Progenitor cell of endocrine pancreas (in vitro differentiated cells): ENCODE results near the gene CRYZL1. TPM values are rescaled to one million over a fixed set of nuclear protein-coding genes. Genes with fewer than 3 reads are reported as not detected.

Experiments used
- DNase-seq: peaks from one replicate; pipeline ENCODE4 v3.0.0; 2021; ENCODE audit warnings: low spot score; ENCODE audit not compliant: unreplicated experiment
- H3K27ac Mint-ChIP-seq: 2 replicates; pipeline ENCODE4 v1.8.0; 2021; ENCODE audit warnings: mild to moderate bottlenecking, moderate library complexity, mixed read lengths
- H3K27me3 Mint-ChIP-seq: 2 replicates; pipeline ENCODE4 v1.8.0; 2021; ENCODE audit warnings: mixed read lengths
- H3K36me3 Mint-ChIP-seq: 2 replicates; pipeline ENCODE4 v1.8.0; 2022; ENCODE audit warnings: mixed read lengths; ENCODE audit not compliant: insufficient read depth
- H3K4me1 Mint-ChIP-seq: 2 replicates; pipeline ENCODE4 v1.8.0; 2021; ENCODE audit warnings: low read depth, mixed read lengths
- H3K4me3 Mint-ChIP-seq: 2 replicates; pipeline ENCODE4 v1.8.0; 2021; ENCODE audit warnings: low read depth, mild to moderate bottlenecking, moderate library complexity, mixed read lengths
- H3K9me3 Mint-ChIP-seq: 2 replicates; pipeline ENCODE4 v1.8.0; 2021; ENCODE audit warnings: low read depth, mixed read lengths
- CTCF ChIP-seq: fragments of 200-600 bp; sonication (generic); IDR thresholded peaks from one replicate; pipeline ENCODE4 v1.5.0; 2021; ENCODE audit warnings: antibody characterized with exemption, mild to moderate bottlenecking; ENCODE audit not compliant: unreplicated experiment
- total RNA-seq: library from RNA; stranded (reverse); gene quantifications from 2 replicates; pipeline ENCODE4 v1.2.1, GENCODE V29; 2021

The CRYZL1 gene
- total RNA-seq, 1 donor from 2014 or later: 42.8 TPM

GRCh38 chr21:33611006-33611744, 30.4 kb downstream of the CRYZL1 start:
- no peak for TF ChIP-seq CTCF
- Mint-ChIP-seq H3K27me3 (no peaks in the 10 kb centered on the region), H3K9me3 (no peaks in the 10 kb centered on the region), H3K36me3 (peaks cover 9% of the 10 kb centered on the region), H3K4me3 (no peak overlapping the region), H3K27ac (no peak overlapping the region), H3K4me1 (no peaks in the 10 kb centered on the region)
- DNase-seq: no peak

GRCh38 chr21:33608559-33608958, 33.0 kb downstream of the CRYZL1 start:
- H3K27me3 Mint-ChIP-seq: no peaks in the 10 kb centered on the region
- H3K4me1 Mint-ChIP-seq: no peaks in the 10 kb centered on the region
- H3K36me3 Mint-ChIP-seq: peaks cover 7% of the 10 kb centered on the region
- no peak for DNase-seq
- no peak for TF ChIP-seq CTCF
- H3K27ac Mint-ChIP-seq: peak overlapping the region; percentile 14
- no peaks in the 10 kb centered on the region for H3K9me3 Mint-ChIP-seq
- no peak overlapping the region for H3K4me3 Mint-ChIP-seq

GRCh38 chr21:33598051-33598450, 43.5 kb downstream of the CRYZL1 start:
- no peak for TF ChIP-seq CTCF
- H3K4me3 Mint-ChIP-seq: no peak overlapping the region
- H3K36me3 Mint-ChIP-seq: peaks cover 17% of the 10 kb centered on the region
- no peak for DNase-seq
- H3K9me3 Mint-ChIP-seq: no peaks in the 10 kb centered on the region
- no peaks in the 10 kb centered on the region for H3K27me3 Mint-ChIP-seq
- no peak overlapping the region for H3K27ac Mint-ChIP-seq
- H3K4me1 Mint-ChIP-seq: no peaks in the 10 kb centered on the region

GRCh38 chr21:33588485-33589335, 52.8 kb downstream of the CRYZL1 start, which contains the start of gene DONSON:
TSS of gene DONSON (minus strand) at chr21:33588684. CDS start at chr21:33588641, 43 bp downstream.
- DNase-seq: peak; percentile 93
- no peaks in the 10 kb centered on the region for H3K9me3 Mint-ChIP-seq
- H3K4me3 Mint-ChIP-seq: peak within 1 kb of the TSS; percentile 89
- H3K27me3 Mint-ChIP-seq: no peaks in the 10 kb centered on the region
- H3K36me3 Mint-ChIP-seq: peaks cover 6% of the 10 kb centered on the region
- peaks cover 12% of the 10 kb centered on the region for H3K4me1 Mint-ChIP-seq
- no peak for TF ChIP-seq CTCF
- peak within 1 kb of the TSS; percentile 97 for H3K27ac Mint-ChIP-seq

GRCh38 chr21:33587792-33588484, 53.6 kb downstream of the CRYZL1 start:
- Mint-ChIP-seq H3K27ac (peak overlapping the region; percentile 95), H3K4me1 (peaks cover 12% of the 10 kb centered on the region), H3K9me3 (no peaks in the 10 kb centered on the region), H3K36me3 (peaks cover 4% of the 10 kb centered on the region), H3K27me3 (no peaks in the 10 kb centered on the region), H3K4me3 (peak overlapping the region; percentile 89)
- peak; percentile 28 for TF ChIP-seq CTCF
- peak; percentile 12 for DNase-seq
